DND-41 (cell line): ENCODE data around the gene ASTN1.

Experiments used
- ATAC-seq: fragments of 200-7000 bp; cut with Tn5 transposase; 3 replicates; pipeline ENCODE4 v1.9.1; 2021; ENCODE audit warnings: low read depth; ENCODE audit not compliant: insufficient read depth
- DNase-seq: peaks from one replicate; pipeline ENCODE4 v3.0.0-alpha.2; 2020
- H2AFZ ChIP-seq: 2 replicates; pipeline ENCODE4 v1.6.0; 2012; ENCODE audit warnings: low read depth, low read length
- H3K27ac ChIP-seq: 2 replicates; pipeline ENCODE4 v1.5.1; 2012; ENCODE audit warnings: low read length, inconsistent platforms
- H3K27me3 ChIP-seq: fragments of 200-600 bp; sonication (generic); 2 replicates; pipeline ENCODE4 v1.6.0; 2012; ENCODE audit warnings: low read length, mild to moderate bottlenecking, inconsistent platforms; ENCODE audit not compliant: insufficient read depth, poor library complexity
- H3K36me3 ChIP-seq: 2 replicates; pipeline ENCODE4 v1.5.1; 2012; ENCODE audit warnings: low read length, inconsistent platforms; ENCODE audit not compliant: insufficient read depth
- H3K4me1 ChIP-seq: 2 replicates; pipeline ENCODE4 v1.5.1; 2012; ENCODE audit warnings: mild to moderate bottlenecking, low read length; ENCODE audit not compliant: insufficient read depth
- H3K4me2 ChIP-seq: 2 replicates; pipeline ENCODE4 v1.6.0; 2012; ENCODE audit warnings: mild to moderate bottlenecking, moderate library complexity, low read length, inconsistent platforms; ENCODE audit not compliant: insufficient read depth
- H3K4me3 ChIP-seq, 2 experiments: fragments of 200-600 bp in 1 of 2; shearing (Covaris generic) in 1 of 2; 2 replicates each; pipeline ENCODE4 v1.5.1; 2012 to 2016; ENCODE audit warnings: inconsistent platforms in 2 of 2, low read length in 2 of 2, mild to moderate bottlenecking in 2 of 2, low read depth in 1 of 2, moderate library complexity in 1 of 2
- H3K79me2 ChIP-seq: 2 replicates; pipeline ENCODE4 v1.6.0; 2012; ENCODE audit warnings: low read length, inconsistent platforms; ENCODE audit not compliant: insufficient read depth
- H3K9ac ChIP-seq: 2 replicates; pipeline ENCODE4 v1.6.0; 2012; ENCODE audit warnings: low read depth, mild to moderate bottlenecking, inconsistent platforms, low read length, moderate library complexity
- H3K9me3 ChIP-seq: 2 replicates; pipeline ENCODE4 v1.5.1; 2012; ENCODE audit warnings: low read length, moderate library complexity, mild to moderate bottlenecking, inconsistent platforms; ENCODE audit not compliant: insufficient read depth, severe bottlenecking
- H4K20me1 ChIP-seq: 2 replicates; pipeline ENCODE4 v1.6.0; 2012; ENCODE audit warnings: low read length; ENCODE audit not compliant: insufficient read depth
- EZH2 ChIP-seq: IDR thresholded peaks from 3 replicates; pipeline ENCODE4 v1.6.1; 2012; ENCODE audit warnings: borderline replicate concordance, low read depth, mild to moderate bottlenecking, moderate library complexity, low read length, inconsistent platforms; ENCODE audit not compliant: severe bottlenecking
- TF ChIP-seq, protein P1 (sequence below): IDR thresholded peaks from 2 replicates; pipeline ENCODE4 v1.5.1; 2012; ENCODE audit warnings: borderline replicate concordance, low read length, moderate library complexity, mild to moderate bottlenecking; ENCODE audit not compliant: poor library complexity, severe bottlenecking; ENCODE audit errors: extremely low read depth

ASTN1 gene

DNA sequence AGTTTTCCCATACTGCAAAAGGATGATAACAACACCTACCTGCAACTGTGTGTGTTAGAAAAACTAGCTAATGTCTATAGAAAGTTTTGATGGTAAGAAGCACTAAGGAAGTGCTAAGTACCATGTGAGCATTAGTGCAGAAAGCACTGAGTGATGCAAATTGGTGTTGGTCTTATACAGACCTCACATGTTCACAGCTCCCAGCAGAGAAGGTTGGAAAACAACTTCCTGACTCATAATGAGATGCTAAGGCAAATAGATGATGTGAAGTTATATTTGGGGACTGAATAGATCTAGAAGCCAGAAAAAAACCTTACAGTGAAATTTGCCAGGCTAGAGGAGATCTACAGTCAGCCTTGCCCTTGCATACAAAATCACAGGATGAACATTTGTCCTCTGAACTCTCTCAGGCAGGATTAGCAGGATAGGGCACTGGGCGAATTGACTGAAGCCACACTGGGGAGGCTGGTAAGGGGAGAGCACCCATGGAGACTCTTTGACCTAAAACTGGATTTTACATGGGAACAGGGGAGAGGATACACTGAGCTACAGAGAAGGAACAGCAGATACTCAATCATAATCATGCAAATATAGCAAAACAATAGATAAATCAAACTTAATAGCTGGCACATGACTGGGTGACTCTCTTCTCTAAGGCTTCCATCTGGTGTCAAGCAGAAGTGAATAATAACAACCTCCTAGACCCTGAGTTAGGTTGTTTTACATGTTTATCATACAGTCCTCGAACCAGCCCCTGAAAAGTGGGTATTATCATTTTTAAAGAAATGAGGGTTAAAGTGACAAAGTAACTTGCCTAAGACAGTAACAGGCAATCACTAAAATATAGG, 61.3 kb downstream of the ASTN1 start:
- Histone ChIP-seq H3K9ac (no peak overlapping the region), H3K27ac (no peak overlapping the region), H3K27me3 (no peaks in the 10 kb centered on the region), H2AFZ (no peak overlapping the region), H3K4me3 (no peak overlapping the region), H3K4me2 (no peak overlapping the region), H3K4me1 (no peaks in the 10 kb centered on the region), H3K9me3 (no peaks in the 10 kb centered on the region), H3K79me2 (no peaks in the 10 kb centered on the region), H3K36me3 (no peaks in the 10 kb centered on the region), H4K20me1 (no peaks in the 10 kb centered on the region)
- no peak for ATAC-seq
- TF ChIP-seq, protein P1, sequence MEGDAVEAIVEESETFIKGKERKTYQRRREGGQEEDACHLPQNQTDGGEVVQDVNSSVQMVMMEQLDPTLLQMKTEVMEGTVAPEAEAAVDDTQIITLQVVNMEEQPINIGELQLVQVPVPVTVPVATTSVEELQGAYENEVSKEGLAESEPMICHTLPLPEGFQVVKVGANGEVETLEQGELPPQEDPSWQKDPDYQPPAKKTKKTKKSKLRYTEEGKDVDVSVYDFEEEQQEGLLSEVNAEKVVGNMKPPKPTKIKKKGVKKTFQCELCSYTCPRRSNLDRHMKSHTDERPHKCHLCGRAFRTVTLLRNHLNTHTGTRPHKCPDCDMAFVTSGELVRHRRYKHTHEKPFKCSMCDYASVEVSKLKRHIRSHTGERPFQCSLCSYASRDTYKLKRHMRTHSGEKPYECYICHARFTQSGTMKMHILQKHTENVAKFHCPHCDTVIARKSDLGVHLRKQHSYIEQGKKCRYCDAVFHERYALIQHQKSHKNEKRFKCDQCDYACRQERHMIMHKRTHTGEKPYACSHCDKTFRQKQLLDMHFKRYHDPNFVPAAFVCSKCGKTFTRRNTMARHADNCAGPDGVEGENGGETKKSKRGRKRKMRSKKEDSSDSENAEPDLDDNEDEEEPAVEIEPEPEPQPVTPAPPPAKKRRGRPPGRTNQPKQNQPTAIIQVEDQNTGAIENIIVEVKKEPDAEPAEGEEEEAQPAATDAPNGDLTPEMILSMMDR, result no peak
- no peak for TF ChIP-seq EZH2
- DNase-seq, result no peak

DNA sequence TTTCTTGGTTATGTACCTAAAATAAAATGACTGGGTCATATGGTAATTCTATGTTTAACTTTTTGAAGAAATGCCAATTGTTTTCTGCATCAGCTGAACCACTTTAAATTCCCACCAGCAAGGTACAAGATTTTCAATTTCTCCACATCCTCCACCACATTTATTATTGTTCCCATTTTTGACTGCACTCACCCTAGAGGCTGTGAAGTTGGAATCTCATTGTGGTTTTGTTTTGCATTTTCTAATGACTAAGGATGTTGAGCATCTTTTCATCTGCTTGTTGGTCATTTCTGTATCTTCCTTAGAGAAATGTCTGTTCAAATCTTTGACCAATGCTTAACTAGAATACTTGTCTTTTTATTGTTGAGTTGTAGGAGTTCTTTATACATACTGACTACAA, 72.5 kb downstream of the ASTN1 start:
- no peak for TF ChIP-seq EZH2

DNA sequence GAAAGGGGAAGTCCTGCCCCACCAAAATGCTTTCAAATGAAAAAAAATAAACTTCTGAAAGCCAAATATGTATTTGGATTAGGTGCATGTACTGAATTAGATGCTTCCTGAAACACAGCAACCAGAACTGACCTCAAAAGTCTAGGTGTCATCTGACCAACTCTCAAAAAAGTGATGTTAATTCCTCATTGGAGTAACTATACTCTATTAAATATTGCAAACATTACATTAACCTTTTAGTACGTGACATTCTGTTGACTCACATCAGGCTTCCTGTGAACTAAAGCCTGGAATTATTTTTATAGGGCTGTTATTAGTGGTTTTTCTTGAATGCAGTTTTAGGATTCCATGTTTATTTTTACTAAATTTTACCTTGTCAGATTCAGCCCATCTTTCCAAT, 73.5 kb downstream of the ASTN1 start:
- no peak overlapping the region for H2AFZ ChIP-seq
- H3K4me3 ChIP-seq, result no peak overlapping the region
- no peaks in the 10 kb centered on the region for H3K27me3 ChIP-seq
- ATAC-seq (no peak), DNase-seq (no peak)
- no peaks in the 10 kb centered on the region for H3K36me3 ChIP-seq
- no peaks in the 10 kb centered on the region for H3K4me1 ChIP-seq
- TF ChIP-seq, protein P1, result no peak
- no peak for TF ChIP-seq EZH2
- H4K20me1 ChIP-seq, result no peaks in the 10 kb centered on the region
- peaks cover 3% of the 10 kb centered on the region for H3K9me3 ChIP-seq
- H3K4me2 ChIP-seq, result no peak overlapping the region
- no peak overlapping the region for H3K27ac ChIP-seq
- no peak overlapping the region for H3K9ac ChIP-seq
- H3K79me2 ChIP-seq, result no peaks in the 10 kb centered on the region

More for the DNA sequence above, 72.5 kb downstream of the ASTN1 start:
- H3K27me3 ChIP-seq, result no peaks in the 10 kb centered on the region
- no peak overlapping the region for H3K9ac ChIP-seq
- H3K27ac ChIP-seq, result no peak overlapping the region
- H3K79me2 ChIP-seq, result no peaks in the 10 kb centered on the region
- ATAC-seq (no peak), DNase-seq (no peak)
- H3K4me2 ChIP-seq, result no peak overlapping the region
- peaks cover 3% of the 10 kb centered on the region for H3K9me3 ChIP-seq
- no peak overlapping the region for H3K4me3 ChIP-seq
- H2AFZ ChIP-seq, result no peak overlapping the region
- H3K4me1 ChIP-seq, result no peaks in the 10 kb centered on the region
- no peaks in the 10 kb centered on the region for H4K20me1 ChIP-seq
- H3K36me3 ChIP-seq, result no peaks in the 10 kb centered on the region

- TF ChIP-seq EZH2, result no peak
- TF ChIP-seq, protein P1, result no peak
- H3K27ac ChIP-seq, result no peak overlapping the region
- H3K27me3 ChIP-seq, result no peaks in the 10 kb centered on the region
- no peak overlapping the region for H3K9ac ChIP-seq
- H3K4me3 ChIP-seq, result no peak overlapping the region
- no peaks in the 10 kb centered on the region for H3K36me3 ChIP-seq
- H3K9me3 ChIP-seq, result no peaks in the 10 kb centered on the region
- no peak for ATAC-seq
- no peaks in the 10 kb centered on the region for H4K20me1 ChIP-seq
- no peak for DNase-seq
- no peak overlapping the region for H2AFZ ChIP-seq
- no peaks in the 10 kb centered on the region for H3K79me2 ChIP-seq
- no peak overlapping the region for H3K4me2 ChIP-seq
- no peaks in the 10 kb centered on the region for H3K4me1 ChIP-seq
Measured at GRCh38 chr1:177088966-177089365, 75.5 kb downstream of the ASTN1 start.
